A673 (cell line): ENCODE results near the gene GABRA5. TPM values are rescaled to one million over a fixed set of nuclear protein-coding genes. Genes with fewer than 3 reads are reported as not detected.

ENCODE experiments used
- BruUV-seq: library from RNA; stranded (reverse); fragments of 400-500 nt; replicated peaks from 2 replicates; lab custom pipeline; 2021; lab: Mats Ljungman, UMichigan
- CTCF ChIA-PET: fragments of 300-600 bp; sonication (Branson Sonifier 250); formaldehyde crosslinking; loops from one replicate; lab custom pipeline; 2022; ENCODE audit warnings: antibody characterized with exemption; lab: Charles Lee
- POLR2A ChIA-PET: fragments of 300-600 bp; sonication (Branson Sonifier 250); formaldehyde crosslinking; loops from one replicate; lab custom pipeline; 2022; ENCODE audit warnings: antibody characterized with exemption; ENCODE audit not compliant: low non-redundant PET; lab: Charles Lee
- DNase-seq: peaks from one replicate; pipeline ENCODE4 v3.0.0-alpha.2; 2015; ENCODE audit warnings: low spot score
- H3K27ac ChIP-seq: fragments of 200-600 bp; sonication (generic); 2 replicates; pipeline ENCODE4 v1.5.1; 2016; ENCODE audit warnings: mixed run types, low read depth, mild to moderate bottlenecking, mixed read lengths, antibody characterized with exemption, low read length; ENCODE audit not compliant: poor library complexity, severe bottlenecking
- H3K27me3 ChIP-seq: fragments of 200-600 bp; sonication (generic); replicated peaks from 2 replicates; pipeline ENCODE4 v1.6.1; 2017; ENCODE audit warnings: mixed run types, low read depth, mild to moderate bottlenecking, mixed read lengths, antibody characterized with exemption, low read length; ENCODE audit not compliant: insufficient read depth, poor library complexity
- H3K36me3 ChIP-seq: fragments of 200-600 bp; sonication (generic); 2 replicates; pipeline ENCODE4 v1.6.1; 2016; ENCODE audit warnings: mixed run types, mild to moderate bottlenecking, mixed read lengths, antibody characterized with exemption, low read length; ENCODE audit not compliant: insufficient read depth, poor library complexity, severe bottlenecking
- H3K4me1 ChIP-seq: fragments of 200-600 bp; sonication (generic); 2 replicates; pipeline ENCODE4 v1.6.1; 2017; ENCODE audit warnings: mixed run types, mild to moderate bottlenecking, mixed read lengths, antibody characterized with exemption, low read length; ENCODE audit not compliant: insufficient read depth, poor library complexity, severe bottlenecking
- H3K4me3 ChIP-seq: fragments of 200-600 bp; sonication (generic); 2 replicates; pipeline ENCODE4 v1.5.1; 2016; ENCODE audit warnings: low read depth, mixed run types, mild to moderate bottlenecking, mixed read lengths, low read length; ENCODE audit not compliant: poor library complexity, severe bottlenecking
- H3K9me3 ChIP-seq: fragments of 200-600 bp; sonication (generic); 2 replicates; pipeline ENCODE4 v1.6.1; 2016; ENCODE audit warnings: mixed run types, low read depth, mild to moderate bottlenecking, mixed read lengths, antibody characterized with exemption, low read length; ENCODE audit not compliant: poor library complexity, severe bottlenecking
- CTCF ChIP-seq: fragments of 300-800, 200-600 bp; sonication (generic); conservative IDR thresholded peaks from 2 replicates; pipeline ENCODE4 v1.5.1; 2017; ENCODE audit warnings: low read depth, mild to moderate bottlenecking, antibody characterized with exemption, low read length, moderate library complexity, mixed read lengths
- EZH2 ChIP-seq: fragments of 200-600 bp; sonication (generic); IDR thresholded peaks from 2 replicates; pipeline ENCODE4 v1.6.1; 2017; ENCODE audit warnings: borderline replicate concordance, low read depth, mild to moderate bottlenecking, mixed read lengths, antibody characterized with exemption, low read length; ENCODE audit not compliant: poor library complexity, severe bottlenecking
- intact Hi-C: fragments of 100-400 bp; cut with micrococcal nuclease; formaldehyde crosslinking; loops from one replicate; pipeline ENCODE4 v1.10.0; 2022; ENCODE audit not compliant: unreplicated experiment
- total RNA-seq: library from RNA; stranded (reverse); gene quantifications from 2 replicates; pipeline ENCODE4 v1.2.3, GENCODE V29; 2021

Gene GABRA5
- total RNA-seq, 1 experiment from 2014 or later, result not detected

GRCh38 chr15:26974120-26974780 is 107.4 kb downstream of the GABRA5 start:
- Histone ChIP-seq H3K4me3 (no peak overlapping the region), H3K27ac (no peak overlapping the region), H3K36me3 (no peaks in the 10 kb centered on the region), H3K4me1 (no peaks in the 10 kb centered on the region), H3K9me3 (peaks cover 11% of the 10 kb centered on the region), H3K27me3 (no peaks in the 10 kb centered on the region)
- ChIA-PET POLR2A (no interaction called here), CTCF (no interaction called here)
- no peak for DNase-seq
- BruUV-seq, result no TSS peak
- no peak for TF ChIP-seq EZH2
- TF ChIP-seq CTCF, result no peak
- intact Hi-C loops, result no loop called here

- TF ChIP-seq CTCF, result no peak
- TF ChIP-seq EZH2, result no peak
Measured at GRCh38 chr15:26981492-26981891, 114.6 kb downstream of the GABRA5 start.

GRCh38 chr15:26983822-26984221 is 117.0 kb downstream of the GABRA5 start:
- POLR2A ChIA-PET, result no interaction called here
- no peak overlapping the region for H3K27ac ChIP-seq
- no TSS peak for BruUV-seq

More at GRCh38 chr15:26981492-26981891, 114.6 kb downstream of the GABRA5 start:
- DNase-seq, result no peak
- H3K4me1 ChIP-seq, result no peaks in the 10 kb centered on the region
- BruUV-seq, result no TSS peak
- peaks cover 30% of the 10 kb centered on the region for H3K9me3 ChIP-seq
- no peaks in the 10 kb centered on the region for H3K27me3 ChIP-seq
- ChIA-PET POLR2A (no interaction called here), CTCF (no interaction called here)
- no peak overlapping the region for H3K27ac ChIP-seq
- H3K4me3 ChIP-seq, result no peak overlapping the region
- H3K36me3 ChIP-seq, result no peaks in the 10 kb centered on the region
- intact Hi-C loops, result no loop called here

More at GRCh38 chr15:26983822-26984221, 117.0 kb downstream of the GABRA5 start:
- Histone ChIP-seq H3K4me3 (no peak overlapping the region), H3K36me3 (no peaks in the 10 kb centered on the region), H3K27me3 (no peaks in the 10 kb centered on the region), H3K4me1 (no peaks in the 10 kb centered on the region), H3K9me3 (peaks cover 33% of the 10 kb centered on the region)
- TF ChIP-seq EZH2, result no peak
- TF ChIP-seq CTCF, result no peak
- CTCF ChIA-PET, result no interaction called here
- no peak for DNase-seq
- intact Hi-C loops, result no loop called here
